GM21367 (cell line): Measurements from ENCODE around the gene NKAIN2.

Experiments
- ATAC-seq: cut with Tn5 transposase; IDR thresholded peaks from one replicate; pipeline ENCODE4 v1.9.1; 2021; ENCODE audit not compliant: unreplicated experiment

The NKAIN2 gene

DNA sequence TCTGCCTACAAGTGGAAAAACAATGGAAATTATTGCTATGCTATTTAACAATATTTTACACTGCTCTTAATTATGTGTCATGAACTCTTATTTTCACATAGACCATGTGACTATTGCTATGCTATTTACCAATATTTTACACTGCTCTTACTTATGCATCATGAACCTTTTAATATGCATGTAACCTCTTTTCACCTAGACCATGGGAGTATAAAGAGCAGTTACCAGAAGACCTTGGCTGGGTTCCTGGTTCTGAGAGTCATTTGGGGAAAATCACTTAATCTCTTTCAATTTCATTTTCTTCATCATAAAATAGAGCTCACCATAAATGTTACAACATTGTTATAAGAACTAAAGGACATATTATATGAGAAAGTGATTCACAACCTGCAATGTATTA lies 934.8 kb downstream of the NKAIN2 start:
- no peak for ATAC-seq

DNA sequence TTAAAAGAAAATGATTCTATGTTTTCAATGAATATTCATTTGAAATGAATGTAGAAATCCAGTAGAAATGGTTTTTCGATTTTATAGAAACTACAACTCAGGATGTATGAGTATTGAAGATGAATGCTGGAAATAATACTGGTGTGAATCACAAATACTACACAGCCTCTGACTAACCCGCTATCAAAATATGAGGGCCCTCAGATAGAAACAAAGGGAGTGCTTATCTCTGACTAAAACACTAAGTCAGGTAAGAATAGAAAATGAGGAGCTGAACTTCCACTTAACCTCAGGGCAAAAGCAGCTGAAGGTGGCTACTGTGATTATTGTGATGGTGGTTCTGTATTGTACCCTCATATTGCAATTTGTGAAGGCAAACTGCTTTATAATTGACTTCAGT lies 937.7 kb downstream of the NKAIN2 start:
- ATAC-seq: no peak

DNA sequence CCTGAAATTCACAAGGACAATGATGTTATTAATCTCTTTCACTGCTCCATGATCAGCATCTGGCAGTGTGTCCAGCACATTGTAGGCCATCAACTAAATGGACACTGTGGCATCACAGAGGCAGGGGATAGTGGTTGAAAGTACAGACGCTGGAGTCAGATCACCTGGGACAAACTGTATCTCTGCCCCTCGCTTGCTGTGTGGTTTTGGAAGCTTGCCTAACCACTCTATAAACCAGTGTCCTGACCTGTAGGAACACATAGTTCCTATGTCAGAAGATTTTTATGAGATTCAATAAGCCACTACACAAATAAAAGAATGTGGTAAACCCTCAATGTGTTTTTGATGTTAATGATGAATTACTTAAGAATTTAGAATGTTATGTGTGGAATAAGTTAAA lies 939.3 kb downstream of the NKAIN2 start:
- ATAC-seq: no peak

DNA sequence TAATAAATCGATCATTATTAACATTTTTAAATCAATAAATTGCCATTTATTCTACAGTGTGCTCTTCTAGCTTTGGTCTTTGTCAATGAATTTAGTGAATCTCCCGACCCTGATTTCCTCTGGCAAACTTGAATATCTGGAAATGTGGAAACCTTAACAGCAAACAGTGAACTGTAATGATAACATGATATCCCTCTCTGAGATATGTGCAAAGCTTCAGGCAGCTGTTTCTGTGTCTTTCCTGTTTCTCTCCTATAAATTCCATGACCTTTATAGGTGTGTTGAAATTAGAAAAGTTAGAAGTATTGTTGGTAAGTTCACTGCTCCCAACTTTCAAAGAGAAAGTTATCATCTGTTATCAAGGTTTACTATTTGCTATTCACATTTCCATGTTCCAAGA lies 939.8 kb downstream of the NKAIN2 start:
- ATAC-seq: no peak

DNA sequence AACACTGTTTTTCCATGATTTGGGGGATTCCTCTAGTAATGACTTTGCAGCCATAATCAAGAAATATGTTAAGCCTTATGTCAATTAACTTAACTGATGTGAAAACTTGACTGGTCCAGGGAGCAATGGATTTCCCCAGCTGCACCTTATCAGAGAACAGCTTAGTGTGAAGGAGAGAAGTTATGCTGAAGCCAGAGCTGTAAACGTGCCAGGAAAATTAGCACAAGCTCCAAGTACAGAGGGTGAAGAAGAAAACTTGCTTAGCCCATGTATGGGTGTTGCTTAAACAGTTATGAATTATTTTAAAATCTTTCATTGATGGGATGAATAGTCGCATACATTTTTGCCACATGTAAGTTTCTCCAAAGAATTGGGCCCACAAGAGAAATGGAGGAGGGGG lies 943.7 kb downstream of the NKAIN2 start:
- ATAC-seq: no peak

DNA sequence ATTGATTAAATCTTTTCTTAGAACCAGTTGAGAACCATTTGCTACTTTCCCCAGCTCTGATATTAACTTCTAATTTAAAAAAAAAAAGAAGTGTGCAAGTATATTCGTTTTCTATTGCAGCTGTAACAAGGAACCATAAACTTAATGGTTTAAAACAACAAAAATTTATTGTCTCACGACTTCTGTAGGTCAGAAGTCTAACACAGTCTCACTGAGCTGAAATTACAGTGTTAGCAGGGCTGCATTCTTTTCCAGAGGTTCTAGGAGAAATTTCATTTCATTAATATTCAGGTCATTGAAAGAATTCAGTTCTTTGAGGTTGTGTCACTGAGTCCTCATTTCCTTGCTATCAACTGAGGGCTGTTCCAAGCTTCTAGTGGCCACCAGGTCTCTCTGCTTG lies 945.1 kb downstream of the NKAIN2 start:
- no peak for ATAC-seq

DNA sequence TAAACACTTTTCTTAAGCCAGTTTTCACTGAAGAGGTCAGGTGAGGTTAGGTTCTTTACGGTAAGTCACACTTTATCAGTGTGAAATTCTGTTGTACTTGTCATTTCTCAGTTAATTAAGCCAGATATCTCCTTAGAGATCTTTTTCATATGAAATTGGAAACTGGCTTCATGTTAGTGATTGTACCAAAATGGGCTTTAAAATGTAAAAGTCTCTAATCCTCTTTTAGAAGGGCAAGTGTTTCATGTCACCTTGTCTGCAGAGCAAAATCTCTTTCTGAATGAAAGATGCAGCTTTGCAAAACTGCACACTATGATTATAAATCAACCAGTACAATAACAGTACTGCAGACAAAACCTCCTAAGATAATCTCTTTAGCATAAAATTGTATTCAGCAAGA lies 949.3 kb downstream of the NKAIN2 start:
- ATAC-seq: no peak

DNA sequence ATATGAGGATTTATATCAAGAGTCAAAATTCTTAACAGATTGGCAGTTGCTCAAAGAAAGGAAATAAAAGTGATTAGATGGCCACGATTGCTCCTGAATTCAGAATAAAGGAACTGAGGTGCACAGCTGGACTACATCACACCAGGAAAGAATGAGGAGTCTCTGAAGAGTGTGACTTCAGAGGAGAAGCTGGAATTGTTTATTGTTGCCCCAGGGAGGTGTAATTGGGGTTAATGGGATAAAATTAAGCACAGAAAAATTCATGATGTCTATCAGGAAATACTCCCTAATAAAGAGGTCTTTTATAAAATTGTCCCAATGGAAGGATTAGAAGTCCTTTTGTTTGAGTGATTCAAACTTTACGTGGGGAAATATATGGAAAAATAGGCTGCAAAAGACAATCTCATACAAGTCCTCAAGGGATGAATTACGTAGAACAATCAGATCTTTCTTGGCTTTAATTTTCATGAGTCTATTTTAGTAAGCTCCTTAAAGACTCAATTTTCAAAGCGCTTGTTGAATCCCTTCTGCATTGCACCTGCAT lies 950.0 kb downstream of the NKAIN2 start:
- no peak for ATAC-seq

DNA sequence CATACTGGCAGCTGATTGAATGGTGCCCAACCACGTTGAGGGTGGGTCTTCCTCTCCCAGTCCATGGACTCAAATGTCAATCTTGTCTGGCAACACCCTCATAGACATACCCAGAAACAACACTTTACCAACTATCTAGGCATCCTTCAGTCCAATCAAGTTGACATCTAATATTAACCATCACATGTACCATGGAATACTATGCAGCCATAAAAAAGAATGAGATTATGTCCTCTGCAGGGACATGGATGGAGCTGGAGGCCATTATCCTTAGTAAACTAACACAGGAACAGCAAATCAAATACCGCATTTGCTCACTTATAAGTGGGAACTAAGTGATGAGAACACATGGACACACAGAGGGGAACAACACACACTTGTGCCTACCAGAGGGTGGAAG lies 951.7 kb downstream of the NKAIN2 start:
- ATAC-seq: no peak

DNA sequence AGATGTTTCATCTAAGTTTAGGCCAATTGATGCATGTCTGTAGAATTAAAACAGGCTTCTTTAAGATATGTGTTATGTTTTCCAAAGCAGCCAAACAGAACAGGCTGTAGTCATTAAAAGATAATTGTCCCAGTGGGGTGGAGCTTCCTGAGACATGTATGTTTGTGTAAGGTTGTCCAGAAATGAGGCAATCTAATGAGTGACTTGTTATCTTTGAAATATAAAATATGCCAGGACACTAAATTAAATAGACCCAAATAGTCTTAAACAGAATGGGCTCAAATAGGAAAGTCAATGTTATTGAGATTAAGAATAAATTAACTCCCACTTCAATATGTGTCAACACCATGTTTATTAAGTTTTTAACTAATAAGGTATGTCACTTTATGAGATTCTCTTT lies 953.9 kb downstream of the NKAIN2 start:
- ATAC-seq: no peak

DNA sequence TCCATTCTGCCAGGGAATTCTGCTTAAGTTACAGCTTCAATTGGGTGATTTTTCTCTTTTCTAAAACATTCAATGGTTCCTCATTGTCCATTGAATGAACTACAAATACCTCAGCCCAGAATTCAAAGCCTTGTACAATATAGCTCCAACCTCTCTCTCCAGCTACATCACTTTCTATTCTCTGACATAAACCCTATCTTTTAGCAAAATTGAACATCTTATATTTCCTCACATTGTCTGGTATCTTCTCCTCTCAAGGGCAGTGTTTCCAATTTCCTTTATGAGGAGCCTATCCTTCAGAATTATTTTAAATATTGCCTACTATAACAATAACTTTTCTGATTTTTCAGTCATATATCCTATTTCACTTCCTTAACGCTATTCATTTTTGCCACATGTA lies 955.0 kb downstream of the NKAIN2 start:
- no peak for ATAC-seq

DNA sequence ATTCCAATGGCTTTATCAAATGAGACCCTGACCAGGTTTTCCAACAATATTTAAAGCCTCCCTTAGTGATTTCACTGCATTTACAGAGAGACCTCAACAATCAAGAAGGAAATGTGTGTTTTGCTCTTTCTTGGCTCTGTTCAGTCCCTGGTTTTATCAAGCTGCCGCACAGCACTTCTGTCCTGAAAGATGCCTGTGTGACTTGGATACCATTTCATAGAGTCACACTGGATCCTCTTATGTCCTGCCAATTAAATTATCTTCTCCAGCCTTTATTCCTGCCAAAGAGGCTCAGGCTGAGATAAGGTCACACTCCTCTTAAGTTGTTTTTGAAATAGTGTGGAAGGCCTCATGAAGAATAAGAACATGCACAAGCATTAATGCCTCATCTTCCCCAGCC lies 961.6 kb downstream of the NKAIN2 start:
- ATAC-seq: no peak

DNA sequence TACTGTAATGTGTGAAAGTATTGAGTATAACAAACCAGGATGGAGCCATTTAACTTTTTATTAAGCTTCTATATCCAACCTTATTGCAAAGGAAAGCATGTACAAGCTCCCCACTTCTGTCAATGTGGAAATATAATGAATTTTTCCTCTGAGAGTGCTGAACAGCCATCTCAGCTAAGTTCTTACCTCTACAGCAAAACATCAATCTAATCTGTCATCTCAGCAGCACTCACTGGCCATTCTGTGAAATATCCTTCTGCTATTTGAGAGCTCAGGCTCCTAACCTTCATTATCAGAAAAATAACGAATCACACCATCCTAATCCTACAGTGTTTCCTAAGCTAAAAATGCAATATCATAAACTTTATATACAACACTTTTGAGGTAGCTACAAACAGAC lies 964.6 kb downstream of the NKAIN2 start:
- ATAC-seq: no peak

DNA sequence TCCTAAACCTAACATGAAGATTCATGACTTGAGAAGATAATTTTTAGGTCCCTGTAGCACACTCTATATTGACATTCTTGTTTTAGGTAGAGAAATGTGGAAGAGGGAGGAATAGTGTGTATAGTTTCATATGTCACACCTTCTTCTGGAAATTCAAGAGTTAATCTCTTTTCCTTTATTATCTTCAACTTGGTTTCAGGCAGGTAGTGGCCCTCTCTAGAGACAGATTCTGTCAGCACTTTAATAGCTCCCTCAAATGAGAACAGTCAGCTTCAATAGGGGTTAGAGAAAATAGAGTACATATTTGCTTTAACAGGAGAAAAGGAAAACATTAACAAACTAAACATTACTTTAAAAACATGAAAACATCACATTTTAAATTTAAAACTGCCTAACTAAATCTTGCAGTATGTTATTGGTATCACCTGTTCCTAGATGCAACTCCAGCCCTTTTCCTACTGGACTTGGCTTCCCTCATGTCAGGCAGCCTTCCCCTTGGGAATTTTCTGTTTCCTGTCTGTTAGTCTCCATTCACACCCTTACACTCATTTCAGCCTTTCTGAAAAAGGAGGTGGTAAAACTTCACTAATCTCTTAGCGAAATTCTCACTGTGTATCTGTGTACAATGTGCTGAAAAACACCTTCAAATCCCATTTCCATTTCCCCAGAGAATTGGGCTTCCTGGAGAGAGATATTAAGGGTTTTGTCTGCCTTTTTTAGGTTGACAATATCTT lies 966.3 kb downstream of the NKAIN2 start:
- no peak for ATAC-seq

DNA sequence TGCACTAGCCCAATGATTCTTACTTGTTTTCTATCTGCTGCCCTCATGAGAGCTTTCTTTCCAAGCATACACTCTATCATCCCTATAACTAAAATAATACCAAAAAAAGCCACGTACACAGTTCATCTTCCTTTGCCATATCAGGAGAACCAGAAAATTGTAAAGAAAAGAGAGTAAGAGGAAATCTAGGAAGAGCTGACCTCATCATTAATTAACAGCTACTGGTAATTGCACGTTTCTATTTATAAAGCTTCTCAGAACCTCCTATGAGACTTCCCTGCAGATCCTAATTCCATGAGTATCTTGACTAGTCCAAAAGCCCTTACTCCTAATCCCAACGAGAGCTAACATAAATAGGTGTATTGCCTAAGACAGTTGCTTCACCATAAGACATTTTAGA lies 967.1 kb downstream of the NKAIN2 start:
- ATAC-seq: no peak

DNA sequence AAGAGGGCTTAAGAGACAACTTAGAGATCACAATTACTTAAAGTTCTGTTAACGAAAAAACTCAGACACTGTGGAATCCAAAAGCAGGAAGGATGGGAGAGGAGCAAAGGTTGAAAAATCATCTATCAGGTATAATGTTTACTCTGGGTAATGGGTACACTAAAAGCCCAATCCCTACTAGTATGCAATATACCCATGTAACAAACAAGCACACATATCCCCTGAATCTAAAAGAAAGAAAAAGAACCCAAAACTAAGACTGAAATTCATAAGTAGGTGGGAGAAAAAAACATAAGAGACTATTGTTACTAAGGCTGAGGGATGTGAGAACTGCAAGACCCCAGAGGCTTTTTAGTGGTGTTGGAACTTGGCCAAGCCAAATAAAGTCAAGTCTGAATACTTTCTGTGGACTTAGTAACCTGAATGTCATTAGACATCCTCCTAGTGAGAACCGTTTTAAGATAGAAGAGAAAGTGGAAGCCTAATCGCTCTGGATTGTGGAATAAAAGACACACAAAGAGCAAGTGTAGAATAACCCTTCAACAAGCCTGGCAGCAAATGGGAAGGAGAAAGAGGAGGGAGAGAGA lies 969.2 kb downstream of the NKAIN2 start:
- ATAC-seq: no peak

DNA sequence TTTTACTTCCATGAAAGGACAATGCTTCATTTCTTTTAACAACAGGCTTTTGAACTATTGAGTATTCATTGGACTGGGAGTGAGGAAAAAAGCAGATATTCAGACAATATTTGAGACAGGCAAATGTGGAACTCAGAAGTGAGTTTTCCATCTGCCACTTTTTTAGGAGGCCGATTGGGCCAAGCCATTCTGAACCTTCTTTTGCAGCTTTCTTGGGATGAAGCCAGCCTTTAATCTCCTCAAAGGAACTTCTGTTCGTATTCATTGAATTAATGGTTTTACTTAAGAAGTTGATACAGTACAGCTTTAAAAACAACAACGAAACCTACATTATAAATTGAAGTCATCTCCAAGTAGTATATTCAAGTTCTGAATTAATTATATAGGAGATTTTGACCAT lies 971.5 kb downstream of the NKAIN2 start:
- no peak for ATAC-seq

DNA sequence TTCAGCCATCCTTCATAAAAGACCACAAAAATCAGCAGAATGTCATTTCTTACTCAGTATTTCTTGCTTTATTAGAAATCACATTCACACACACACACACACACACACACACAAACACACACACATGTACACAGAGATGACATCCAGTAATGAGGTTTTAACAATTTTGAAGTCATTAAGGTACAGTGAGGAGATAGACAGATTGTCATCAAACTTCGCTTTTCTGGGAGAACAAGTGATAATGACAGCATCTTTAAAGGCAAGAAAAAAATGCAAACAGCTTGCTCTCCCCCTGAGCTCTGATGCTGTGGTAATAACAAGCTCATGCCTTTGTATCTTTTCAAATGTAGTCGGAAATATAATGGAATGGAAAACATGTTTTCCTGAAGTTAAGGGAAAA lies 974.2 kb downstream of the NKAIN2 start:
- ATAC-seq: no peak

DNA sequence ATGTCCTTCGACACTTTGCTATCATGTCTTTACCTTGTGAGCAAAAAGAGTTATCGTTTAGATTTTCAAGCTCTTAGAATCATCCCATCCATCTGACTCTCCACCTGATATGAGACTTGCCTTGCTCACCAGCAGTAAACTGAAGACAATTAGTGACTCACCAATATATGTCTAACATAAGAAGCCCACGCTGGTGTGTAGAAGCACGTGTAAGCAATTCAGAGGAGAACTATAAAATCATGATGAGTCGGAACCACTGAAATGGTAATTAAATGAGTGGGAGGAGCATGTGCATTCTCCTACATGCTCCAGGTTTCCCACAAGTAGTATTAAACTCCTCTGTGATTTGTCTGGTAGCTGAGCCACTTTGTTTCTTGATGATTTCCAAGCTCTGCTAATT lies 977.0 kb downstream of the NKAIN2 start:
- no peak for ATAC-seq

DNA sequence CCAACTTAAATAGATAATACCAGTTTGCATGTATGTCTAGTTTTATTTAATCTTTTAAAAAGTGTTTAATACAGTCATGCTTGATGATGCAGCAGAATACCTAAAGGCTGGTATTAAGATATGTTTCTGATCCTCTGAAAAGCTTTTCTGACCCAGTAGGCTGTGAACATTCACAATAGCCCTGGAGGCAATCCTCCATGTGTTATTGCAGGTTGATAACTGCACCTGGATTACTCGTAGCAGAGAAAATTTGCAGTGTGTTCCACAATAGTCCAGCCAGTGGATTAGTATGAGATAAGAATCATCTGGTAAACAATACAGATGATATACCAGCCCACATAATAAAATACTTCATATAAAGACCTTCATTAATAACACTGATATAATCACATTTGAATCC lies 979.7 kb downstream of the NKAIN2 start:
- ATAC-seq: no peak

DNA sequence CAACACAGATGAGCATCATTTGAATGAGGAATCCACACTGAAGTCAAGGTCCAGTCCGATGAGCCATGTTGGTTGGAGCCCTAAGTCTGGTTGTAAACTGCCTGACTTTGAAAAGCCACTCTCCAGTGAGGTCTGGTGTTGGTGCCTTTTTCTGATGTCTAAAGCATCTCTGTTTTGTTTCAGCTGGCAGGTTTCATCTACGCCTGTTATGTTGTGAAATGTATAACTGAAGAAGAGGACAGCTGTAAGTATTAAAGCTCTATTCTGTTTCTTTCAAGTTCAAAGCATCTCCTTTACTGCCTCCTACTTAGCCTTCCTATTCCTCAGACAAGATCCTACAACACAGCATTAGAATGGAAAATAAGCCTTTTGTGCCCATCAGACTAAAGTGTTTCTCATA lies 987.5 kb downstream of the NKAIN2 start:
- no peak for ATAC-seq

DNA sequence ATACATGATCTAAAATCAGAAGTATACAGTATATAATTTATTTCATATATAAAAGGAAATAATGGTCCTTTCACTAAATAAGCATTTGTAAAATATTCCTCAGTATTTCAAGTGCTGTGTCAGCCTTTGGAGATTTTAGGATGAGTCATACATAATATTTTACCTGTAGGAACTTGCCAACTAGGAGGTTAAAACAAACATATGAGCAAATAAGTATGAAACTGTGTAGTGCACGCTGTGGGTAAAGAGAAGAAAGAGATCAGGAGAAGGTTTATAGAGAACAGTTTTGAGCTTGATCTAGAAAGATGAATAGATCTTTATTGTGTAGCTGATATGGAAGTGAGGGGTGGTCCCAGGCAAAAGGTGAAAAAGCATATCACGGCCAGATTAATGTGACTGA lies 988.7 kb downstream of the NKAIN2 start:
- no peak for ATAC-seq

DNA sequence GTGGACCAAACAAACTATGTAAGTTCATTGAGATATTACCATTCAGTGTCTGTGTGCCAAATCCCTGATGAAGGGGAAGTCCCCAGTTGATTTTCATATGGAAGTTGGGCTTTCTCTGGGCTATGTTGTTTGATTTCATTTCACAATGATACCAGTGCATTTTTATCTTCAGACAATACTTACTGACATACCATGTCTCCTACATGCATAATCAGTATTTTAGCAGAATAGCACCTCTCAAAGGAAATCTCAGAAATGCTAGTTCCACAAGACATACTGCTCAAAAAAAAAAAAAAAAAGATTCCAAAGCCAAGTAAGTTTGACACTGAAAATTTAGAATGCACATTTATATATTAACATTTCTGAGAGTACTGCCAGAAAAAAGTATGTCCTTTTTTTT lies 989.7 kb downstream of the NKAIN2 start:
- ATAC-seq: no peak
